NOMO-1 treated with DMSO at 0.1 percent for 48 hours (cell line): ENCODE measurements around the gene CCDC57.

ENCODE experiments used
- DNase-seq: peaks from one replicate; lab custom pipeline; 2025; ENCODE audit not compliant: unreplicated experiment; lab: John Stamatoyannopoulos, UW

Gene CCDC57

DNA sequence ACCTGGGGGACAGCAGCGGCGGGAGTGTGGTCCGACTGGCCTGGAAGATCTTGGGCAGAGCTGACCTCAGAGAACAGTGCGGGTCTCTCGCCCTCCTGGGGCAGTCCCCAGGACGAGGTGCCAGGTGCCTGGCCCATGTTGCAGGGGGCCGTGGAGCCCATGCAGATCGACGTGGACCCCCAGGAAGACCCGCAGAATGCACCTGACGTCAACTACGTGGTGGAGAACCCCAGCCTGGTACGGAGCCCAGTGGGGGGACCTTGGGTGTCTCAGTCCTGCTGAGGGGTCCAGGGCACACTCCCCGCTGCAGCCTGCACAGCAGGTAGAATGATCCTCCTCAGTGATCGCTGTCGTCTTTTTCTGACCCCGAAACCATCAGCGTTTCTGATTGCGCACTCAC, 159.5 kb downstream of the CCDC57 start:
- no peak for DNase-seq

DNA sequence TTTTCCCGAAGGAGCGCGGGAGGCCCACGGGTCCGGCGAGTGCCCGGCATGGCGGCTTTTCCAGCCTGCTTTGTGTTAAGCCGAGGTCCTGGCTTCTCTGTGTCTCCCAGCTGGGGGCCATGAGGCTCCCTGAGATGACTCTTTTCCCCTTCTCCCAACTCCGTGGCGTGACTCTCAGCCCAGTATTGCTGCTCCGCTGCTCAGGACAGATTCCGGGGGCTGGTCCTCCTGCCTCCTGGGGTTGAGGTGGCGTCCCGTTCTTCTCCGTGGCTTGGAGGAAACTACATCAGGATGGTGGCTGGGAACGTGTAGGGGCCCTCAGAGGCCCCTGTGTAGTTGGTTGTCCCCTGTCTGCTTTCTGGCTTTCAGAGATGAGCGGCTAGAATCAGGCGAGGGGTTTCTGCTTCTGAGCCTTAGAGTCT, 160.0 kb downstream of the CCDC57 start:
- DNase-seq = no peak

DNA sequence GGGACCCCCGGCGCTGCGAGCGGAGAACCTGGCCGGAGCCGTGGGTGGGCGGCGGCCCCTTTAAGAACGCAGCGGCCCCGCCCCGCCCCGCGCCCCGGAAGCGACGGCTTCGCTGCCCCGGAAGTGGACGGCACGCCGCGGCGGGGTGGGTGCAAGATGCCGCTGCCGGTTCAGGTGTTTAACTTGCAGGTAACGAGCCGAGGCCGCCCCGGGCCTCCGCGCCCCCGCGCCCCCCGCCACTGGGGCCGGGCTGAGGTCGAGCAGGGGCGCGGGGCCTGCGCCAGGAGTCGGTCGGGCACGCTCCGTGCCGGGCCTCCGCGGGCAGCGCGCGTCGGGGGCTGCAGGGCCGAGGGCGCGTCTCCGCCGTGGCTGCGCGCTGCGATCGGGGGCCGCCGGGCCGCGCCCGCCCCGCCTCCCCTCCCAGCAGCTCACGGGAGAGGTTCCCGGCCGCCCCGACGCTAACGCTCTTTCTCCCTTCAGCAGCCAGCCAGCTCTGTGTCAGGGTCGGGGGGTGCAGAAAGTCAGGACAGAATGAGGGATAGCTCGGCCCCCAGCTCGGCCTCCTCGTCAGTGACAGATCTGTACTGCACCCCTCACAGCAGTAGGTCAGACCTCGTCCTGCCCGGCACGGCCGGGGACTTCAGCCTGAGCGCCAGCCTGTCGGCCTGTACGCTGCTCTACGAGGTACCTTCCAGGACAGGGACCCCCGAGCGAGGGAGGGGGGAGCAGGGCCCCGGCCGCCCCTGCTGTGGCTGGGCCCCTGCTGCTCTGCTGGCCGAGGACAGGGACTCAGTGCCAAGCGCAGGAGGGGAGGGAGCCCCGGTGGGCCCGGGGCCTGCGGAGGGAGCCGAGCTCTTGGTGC, 160.6 kb downstream of the CCDC57 start, which contains the start of the genes GPS1 and RFNG:
TSS of gene GPS1 (plus strand) at position 123 of the 862 bp plus-strand sequence. CDS start at position 157, 34 bp downstream.
TSS of gene RFNG (minus strand) at position 36 of the 862 bp plus-strand sequence. CDS start 45 bp downstream, outside the sequence.
- no peak for DNase-seq
